ENCODE results near the gene DCUN1D3.

Gene DCUN1D3

GRCh38 chr16:20883554-20884239, 16.5 kb downstream of the DCUN1D3 start:
- Mint-ChIP-seq H3K4me3 (no peak overlapping the region), H3K27ac (no peak overlapping the region), H3K4me1 (peaks cover 39% of the 10 kb centered on the region), H3K27me3 (no peaks in the 10 kb centered on the region), H3K9me3 (no peaks in the 10 kb centered on the region)
- DNase-seq = no peak
- peak; percentile 17 for ATAC-seq

GRCh38 chr16:20881503-20881878, 18.7 kb downstream of the DCUN1D3 start:
- H3K4me1 Mint-ChIP-seq = peaks cover 44% of the 10 kb centered on the region
- DNase-seq (no peak), ATAC-seq (no peak)
- H3K27me3 Mint-ChIP-seq = no peaks in the 10 kb centered on the region
- no peaks in the 10 kb centered on the region for H3K9me3 Mint-ChIP-seq
- no peak overlapping the region for H3K4me3 Mint-ChIP-seq
- H3K27ac Mint-ChIP-seq = no peak overlapping the region

GRCh38 chr16:20880867-20881502, 19.2 kb downstream of the DCUN1D3 start:
- Mint-ChIP-seq H3K27me3 (no peaks in the 10 kb centered on the region), H3K4me3 (no peak overlapping the region), H3K9me3 (no peaks in the 10 kb centered on the region), H3K27ac (no peak overlapping the region), H3K4me1 (peaks cover 47% of the 10 kb centered on the region)
- ATAC-seq (no peak), DNase-seq (no peak)

- Mint-ChIP-seq H3K9me3 (no peaks in the 10 kb centered on the region), H3K27me3 (no peaks in the 10 kb centered on the region), H3K4me3 (peak overlapping the region; percentile 13 to 44), H3K27ac (peak overlapping the region; percentile 36 to 76), H3K4me1 (peaks cover 60% of the 10 kb centered on the region)
- DNase-seq (no peak), ATAC-seq (peak; percentile 65)
These were observed 20.8 kb downstream of the DCUN1D3 start for GRCh38 chr16:20879175-20880040.

- Mint-ChIP-seq H3K27me3 (no peaks in the 10 kb centered on the region), H3K4me3 (peak overlapping the region in 1 of 2 donors; percentile 44), H3K4me1 (peaks cover 60% of the 10 kb centered on the region), H3K27ac (peak overlapping the region in 1 of 2 donors; percentile 76), H3K9me3 (no peaks in the 10 kb centered on the region)
- DNase-seq (no peak), ATAC-seq (no peak)
These were observed 21.4 kb downstream of the DCUN1D3 start for GRCh38 chr16:20878682-20879147.

GRCh38 chr16:20875355-20875650, 24.9 kb downstream of the DCUN1D3 start:
- H3K9me3 Mint-ChIP-seq = no peaks in the 10 kb centered on the region
- H3K27ac Mint-ChIP-seq = no peak overlapping the region
- DNase-seq (no peak), ATAC-seq (no peak)
- H3K4me1 Mint-ChIP-seq = peaks cover 83% of the 10 kb centered on the region
- peak overlapping the region; percentile 56 to 59 for H3K4me3 Mint-ChIP-seq
- no peaks in the 10 kb centered on the region for H3K27me3 Mint-ChIP-seq

GRCh38 chr16:20874088-20874581, 26.0 kb downstream of the DCUN1D3 start:
- Mint-ChIP-seq H3K9me3 (no peaks in the 10 kb centered on the region), H3K4me3 (peak overlapping the region; percentile 59 to 70), H3K4me1 (peaks cover 78% of the 10 kb centered on the region), H3K27me3 (no peaks in the 10 kb centered on the region), H3K27ac (peak overlapping the region in 1 of 2 donors; percentile 15)
- ATAC-seq (peak; percentile 7), DNase-seq (no peak)

GRCh38 chr16:20873331-20873730, 26.8 kb downstream of the DCUN1D3 start:
- Mint-ChIP-seq H3K4me3 (peak overlapping the region; percentile 59 to 70), H3K9me3 (no peaks in the 10 kb centered on the region), H3K4me1 (peaks cover 75% of the 10 kb centered on the region), H3K27ac (no peak overlapping the region), H3K27me3 (no peaks in the 10 kb centered on the region)
- ATAC-seq = no peak
- no peak for DNase-seq

- Mint-ChIP-seq H3K27me3 (no peaks in the 10 kb centered on the region), H3K27ac (no peak overlapping the region), H3K4me1 (peaks cover 82% of the 10 kb centered on the region), H3K4me3 (no peak overlapping the region), H3K9me3 (no peaks in the 10 kb centered on the region)
- DNase-seq (no peak), ATAC-seq (no peak)
These were observed 28.0 kb downstream of the DCUN1D3 start for GRCh38 chr16:20871941-20872815.

- Mint-ChIP-seq H3K27ac (no peak overlapping the region), H3K4me1 (peaks cover 87% of the 10 kb centered on the region), H3K27me3 (no peaks in the 10 kb centered on the region), H3K4me3 (no peak overlapping the region), H3K9me3 (no peaks in the 10 kb centered on the region)
- DNase-seq = no peak
- ATAC-seq = no peak
These were observed 28.9 kb downstream of the DCUN1D3 start for GRCh38 chr16:20871258-20871657.

- peaks cover 86% of the 10 kb centered on the region for H3K4me1 Mint-ChIP-seq
- H3K27me3 Mint-ChIP-seq = no peaks in the 10 kb centered on the region
- ATAC-seq (no peak), DNase-seq (no peak)
- no peaks in the 10 kb centered on the region for H3K9me3 Mint-ChIP-seq
- peak overlapping the region in 1 of 2 donors; percentile 19 for H3K27ac Mint-ChIP-seq
- H3K4me3 Mint-ChIP-seq = no peak overlapping the region
These were observed 29.9 kb downstream of the DCUN1D3 start for GRCh38 chr16:20870122-20870820.

GRCh38 chr16:20868890-20869289, 31.3 kb downstream of the DCUN1D3 start:
- Mint-ChIP-seq H3K27ac (no peak overlapping the region), H3K27me3 (no peaks in the 10 kb centered on the region), H3K4me3 (no peak overlapping the region), H3K4me1 (peaks cover 72% of the 10 kb centered on the region), H3K9me3 (no peaks in the 10 kb centered on the region)
- ATAC-seq (no peak), DNase-seq (no peak)

- Mint-ChIP-seq H3K4me1 (peaks cover 59% of the 10 kb centered on the region), H3K9me3 (no peaks in the 10 kb centered on the region), H3K27me3 (no peaks in the 10 kb centered on the region), H3K4me3 (no peak overlapping the region), H3K27ac (peak overlapping the region; percentile 24 to 63)
- DNase-seq (no peak), ATAC-seq (no peak)
These were observed 32.6 kb downstream of the DCUN1D3 start for GRCh38 chr16:20867585-20867984.

GRCh38 chr16:20866801-20867200, 33.4 kb downstream of the DCUN1D3 start:
- Mint-ChIP-seq H3K27ac (peak overlapping the region; percentile 97), H3K4me1 (peaks cover 52% of the 10 kb centered on the region), H3K27me3 (no peaks in the 10 kb centered on the region), H3K4me3 (no peak overlapping the region), H3K9me3 (no peaks in the 10 kb centered on the region)
- ATAC-seq = no peak
- DNase-seq = no peak

Measured in stimulated activated naive CD8-positive, alpha-beta T cell treated with anti-CD3 and anti-CD28 coated beads, Interleukin-15, amount 100 ng/mL, for 72 hours (primary cell).